CD4-positive, alpha-beta memory T cell (primary cell): ENCODE results near the gene CCDC57. TPM values are rescaled to one million over a fixed set of nuclear protein-coding genes. Genes with fewer than 3 reads are reported as not detected.
"Not testable (repeated sequence)": the region's sequence is repeated elsewhere in the genome, so short reads cannot be mapped to it uniquely, and the experiment has no call there.

Source experiments
- CTCF ChIA-PET: fragments of 350-600 bp; sonication (Branson Sonifier 250); formaldehyde crosslinking; loops from one replicate; lab custom pipeline; 2021; ENCODE audit warnings: inconsistent platforms; ENCODE audit not compliant: partially characterized antibody; lab: Charles Lee
- POLR2A ChIA-PET: fragments of 350-600 bp; sonication (Branson Sonifier 250); formaldehyde crosslinking; loops from one replicate; lab custom pipeline; 2021; ENCODE audit not compliant: partially characterized antibody; lab: Charles Lee
- DNase-seq, 5 donors: peaks; one replicate each; pipeline versions ENCODE4 v3.0.0 to v3.0.0-alpha.2; 2020 to 2022; ENCODE audit warnings: mixed read lengths in 1 of 5
- H3K27ac ChIP-seq: one replicate; pipeline ENCODE4 v1.7.0; 2013; ENCODE audit warnings: low read depth, low read length
- H3K27me3 ChIP-seq: 2 replicates; pipeline ENCODE4 v1.7.0; 2013; ENCODE audit warnings: mild to moderate bottlenecking, low read length, moderate library complexity; ENCODE audit not compliant: insufficient read depth
- H3K36me3 ChIP-seq: 2 replicates; pipeline ENCODE4 v1.7.0; 2013; ENCODE audit warnings: mild to moderate bottlenecking, low read length, moderate library complexity; ENCODE audit not compliant: insufficient read depth
- H3K4me1 ChIP-seq: 2 replicates; pipeline ENCODE4 v1.7.0; 2013; ENCODE audit warnings: mild to moderate bottlenecking, low read length, moderate library complexity; ENCODE audit not compliant: insufficient read depth
- H3K4me3 ChIP-seq, 2 donors: one replicate each; pipeline ENCODE4 v1.7.0; 2013; ENCODE audit warnings: low read length in 2 of 2, mild to moderate bottlenecking in 1 of 2
- H3K9me3 ChIP-seq, 2 donors: one replicate each; pipeline ENCODE4 v1.7.0; 2013; ENCODE audit warnings: low read length in 2 of 2, control low read depth in 1 of 2; ENCODE audit not compliant: control insufficient read depth in 1 of 2
- H3K27ac Mint-ChIP-seq, 7 donors: one replicate each; pipeline ENCODE4 v1.8.0; 2020 to 2021; ENCODE audit warnings: mixed read lengths in 7 of 7, mild to moderate bottlenecking in 6 of 7, inconsistent platforms in 3 of 7, moderate library complexity in 3 of 7
- H3K27me3 Mint-ChIP-seq, 2 donors: one replicate each; pipeline ENCODE4 v1.8.0; 2020 to 2021; ENCODE audit warnings: mixed read lengths in 2 of 2
- H3K36me3 Mint-ChIP-seq, 2 donors: one replicate each; pipeline ENCODE4 v1.8.0; 2020 to 2021; ENCODE audit warnings: mixed read lengths in 2 of 2, inconsistent platforms in 1 of 2, mild to moderate bottlenecking in 1 of 2
- H3K4me1 Mint-ChIP-seq, 4 donors: one replicate each; pipeline ENCODE4 v1.8.0; 2020 to 2021; ENCODE audit warnings: mixed read lengths in 4 of 4, mild to moderate bottlenecking in 1 of 4
- H3K4me3 Mint-ChIP-seq, 8 donors: one replicate each; pipeline ENCODE4 v1.8.0; 2020 to 2021; ENCODE audit warnings: mixed read lengths in 8 of 8, mild to moderate bottlenecking in 7 of 8, moderate library complexity in 6 of 8, inconsistent platforms in 3 of 8
- H3K9me3 Mint-ChIP-seq, 8 donors: one replicate each; pipeline ENCODE4 v1.8.0; 2020 to 2021; ENCODE audit warnings: mixed read lengths in 8 of 8, mild to moderate bottlenecking in 5 of 8, inconsistent platforms in 3 of 8, moderate library complexity in 1 of 8
- intact Hi-C: fragments of 100-400 bp; cut with micrococcal nuclease; formaldehyde crosslinking; loops from one replicate; pipeline ENCODE4 v1.15.1; 2023
- polyA plus RNA-seq, 2 donors: library from polyadenylated mRNA; unstranded; fragments of 300-500 nt; fragmentation: Illumina TruSeq; gene quantifications; one replicate each; pipeline ENCODE4 v1.2.3, GENCODE V29; 2021
- total RNA-seq, 2 experiments: library from RNA; stranded (reverse); gene quantifications; one replicate each; pipeline ENCODE4 v1.2.3, GENCODE V29; 2021

Gene CCDC57
- total and polyA plus RNA-seq, 4 experiments from 2014 or later = 41.6 to 88.7 (median 62.0) TPM

- Histone ChIP-seq H3K36me3 (peaks cover 75% of the 10 kb centered on the region), H3K4me1 (peaks cover 10% of the 10 kb centered on the region), H3K27ac (no peak overlapping the region), H3K4me3 (no peak overlapping the region), H3K9me3 (no peaks in the 10 kb centered on the region), H3K27me3 (no peaks in the 10 kb centered on the region)
- ChIA-PET POLR2A (interaction anchor here (0.6 to 1.0 kb wide), 6 partner anchors 11 to 331 kb away, joined by 3 to 4 read pairs (median 3); no protein-coding TSS in a partner anchor), CTCF (interaction anchor here (0.8 kb wide), 1 partner anchor 45 kb away, joined by 3 read pairs; no protein-coding TSS in a partner anchor)
- Mint-ChIP-seq H3K9me3 (peaks cover 0 to 2% (median 0%) of the 10 kb centered on the region in 8 donors), H3K4me1 (peaks cover 20 to 32% (median 30%) of the 10 kb centered on the region in 4 donors), H3K4me3 (no peak overlapping the region), H3K27ac (peak overlapping the region; percentile 37 to 88 (median 75)), H3K27me3 (no peaks in the 10 kb centered on the region), H3K36me3 (peaks cover 60 to 77% of the 10 kb centered on the region in 2 donors)
- intact Hi-C loops = no loop called here
- DNase-seq = no peak
These were observed 43.7 kb upstream of the CCDC57 start for GRCh38 chr17:82256242-82256885.

GRCh38 chr17:82255402-82255972, 42.8 kb upstream of the CCDC57 start:
- no peaks in the 10 kb centered on the region for H3K9me3 ChIP-seq
- H3K4me3 ChIP-seq = no peak overlapping the region
- Mint-ChIP-seq H3K27me3 (no peaks in the 10 kb centered on the region), H3K9me3 (peaks cover 0 to 2% (median 0%) of the 10 kb centered on the region in 8 donors), H3K4me1 (peaks cover 18 to 28% (median 23%) of the 10 kb centered on the region in 4 donors), H3K27ac (peak overlapping the region in 4 of 7 donors; percentile 25 to 88 (median 66)), H3K4me3 (no peak overlapping the region), H3K36me3 (peaks cover 60 to 76% of the 10 kb centered on the region in 2 donors)
- no peaks in the 10 kb centered on the region for H3K27me3 ChIP-seq
- H3K4me1 ChIP-seq = peaks cover 10% of the 10 kb centered on the region
- H3K36me3 ChIP-seq = peaks cover 75% of the 10 kb centered on the region
- no peak for DNase-seq
- ChIA-PET POLR2A (interaction anchor here (0.9 to 1.0 kb wide), 4 partner anchors 10 to 160 kb away, joined by 3 to 4 read pairs (median 3); no protein-coding TSS in a partner anchor), CTCF (interaction anchor here (0.8 to 0.9 kb wide), 2 partner anchors 46 to 67 kb away, joined by 3 read pairs; no protein-coding TSS in a partner anchor)
- intact Hi-C loops = no loop called here
- H3K27ac ChIP-seq = no peak overlapping the region

GRCh38 chr17:82254746-82255145, 42.1 kb upstream of the CCDC57 start:
- Mint-ChIP-seq H3K4me1 (peaks cover 14 to 24% (median 18%) of the 10 kb centered on the region in 4 donors), H3K36me3 (peaks cover 53 to 69% of the 10 kb centered on the region in 2 donors)
- H3K27ac Mint-ChIP-seq, DNase-seq, intact Hi-C loops, H3K27me3 ChIP-seq, H3K4me3 ChIP-seq, H3K4me3 Mint-ChIP-seq, H3K9me3 ChIP-seq, H3K27ac ChIP-seq, H3K9me3 Mint-ChIP-seq, H3K27me3 Mint-ChIP-seq: not testable (repeated sequence)
- H3K4me1 ChIP-seq = peaks cover 10% of the 10 kb centered on the region
- ChIA-PET CTCF (interaction anchor here (0.9 kb wide), 1 partner anchor 67 kb away, joined by 3 read pairs; no protein-coding TSS in a partner anchor), POLR2A (interaction anchor here (0.6 to 1.0 kb wide), 3 partner anchors 37 to 43 kb away, joined by 3 to 4 read pairs (median 3); no protein-coding TSS in a partner anchor)
- peaks cover 75% of the 10 kb centered on the region for H3K36me3 ChIP-seq

GRCh38 chr17:82254096-82254495, 41.5 kb upstream of the CCDC57 start:
- CTCF ChIA-PET, H3K9me3 ChIP-seq, H3K4me3 ChIP-seq, H3K27me3 Mint-ChIP-seq, H3K27ac ChIP-seq, H3K4me3 Mint-ChIP-seq, H3K27me3 ChIP-seq, intact Hi-C loops, H3K27ac Mint-ChIP-seq, DNase-seq, H3K9me3 Mint-ChIP-seq: not testable (repeated sequence)
- H3K4me1 ChIP-seq = peaks cover 10% of the 10 kb centered on the region
- Mint-ChIP-seq H3K36me3 (peaks cover 53 to 64% of the 10 kb centered on the region in 2 donors), H3K4me1 (peaks cover 14 to 24% (median 15%) of the 10 kb centered on the region in 4 donors)
- peaks cover 75% of the 10 kb centered on the region for H3K36me3 ChIP-seq
- POLR2A ChIA-PET = interaction anchor here (0.6 to 1.0 kb wide), 2 partner anchors 38 to 39 kb away, joined by 3 to 4 read pairs; no protein-coding TSS in a partner anchor

GRCh38 chr17:82253179-82253544, 40.5 kb upstream of the CCDC57 start:
- Mint-ChIP-seq H3K27ac (peak overlapping the region in 2 of 7 donors; percentile 48 to 68), H3K4me1 (peaks cover 9 to 18% (median 13%) of the 10 kb centered on the region in 4 donors), H3K4me3 (no peak overlapping the region), H3K36me3 (peaks cover 54 to 64% of the 10 kb centered on the region in 2 donors), H3K9me3 (peaks cover 0 to 2% (median 0%) of the 10 kb centered on the region in 8 donors), H3K27me3 (no peaks in the 10 kb centered on the region)
- POLR2A ChIA-PET = no interaction called here
- peaks cover 10% of the 10 kb centered on the region for H3K4me1 ChIP-seq
- no peaks in the 10 kb centered on the region for H3K9me3 ChIP-seq
- CTCF ChIA-PET = no interaction called here
- H3K27me3 ChIP-seq = no peaks in the 10 kb centered on the region
- no peak for DNase-seq
- H3K36me3 ChIP-seq = peaks cover 78% of the 10 kb centered on the region
- H3K4me3 ChIP-seq = no peak overlapping the region
- intact Hi-C loops = no loop called here
- no peak overlapping the region for H3K27ac ChIP-seq

GRCh38 chr17:82252511-82253178, 40.0 kb upstream of the CCDC57 start:
- H3K4me1 ChIP-seq = peaks cover 9% of the 10 kb centered on the region
- no peaks in the 10 kb centered on the region for H3K9me3 ChIP-seq
- Mint-ChIP-seq H3K9me3 (peaks cover 0 to 2% (median 0%) of the 10 kb centered on the region in 8 donors), H3K36me3 (peaks cover 57 to 68% of the 10 kb centered on the region in 2 donors), H3K27ac (peak overlapping the region in 4 of 7 donors; percentile 68 to 83 (median 74)), H3K27me3 (no peaks in the 10 kb centered on the region), H3K4me1 (peaks cover 8 to 21% (median 15%) of the 10 kb centered on the region in 4 donors), H3K4me3 (no peak overlapping the region)
- ChIA-PET CTCF (no interaction called here), POLR2A (interaction anchor here (0.9 to 1.0 kb wide), 2 partner anchors 46 to 78 kb away, joined by 3 to 4 read pairs; no protein-coding TSS in a partner anchor)
- H3K36me3 ChIP-seq = peaks cover 82% of the 10 kb centered on the region
- no peaks in the 10 kb centered on the region for H3K27me3 ChIP-seq
- no peak overlapping the region for H3K27ac ChIP-seq
- intact Hi-C loops = no loop called here
- H3K4me3 ChIP-seq = no peak overlapping the region
- DNase-seq = no peak
